Smooth muscle cell of the brain vasculature (primary cell): Measurements from ENCODE around the gene PRR16.

Source experiments
- DNase-seq: peaks from one replicate; pipeline ENCODE4 v3.0.0-alpha.2; 2012; ENCODE audit warnings: low read depth, low spot score

The PRR16 gene

DNA sequence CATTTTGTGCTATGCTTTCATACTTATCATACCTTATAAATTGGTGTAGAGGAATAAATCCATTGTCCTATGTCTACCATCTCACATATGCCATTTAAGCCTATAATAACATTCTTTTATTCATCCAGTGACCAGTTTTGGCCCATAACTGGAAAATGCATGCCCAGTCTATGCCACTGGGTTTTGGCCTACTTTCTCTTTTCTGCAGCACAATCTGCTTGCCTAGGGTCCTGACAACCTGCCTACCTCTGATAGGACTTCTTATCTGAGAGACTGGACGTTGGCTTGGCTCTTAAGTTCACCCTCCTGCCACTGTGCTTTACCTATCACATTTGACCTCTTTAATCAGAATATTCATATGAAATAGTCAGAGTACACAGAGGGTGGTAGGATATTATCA lies 103.0 kb downstream of the PRR16 start:
- DNase-seq = no peak

DNA sequence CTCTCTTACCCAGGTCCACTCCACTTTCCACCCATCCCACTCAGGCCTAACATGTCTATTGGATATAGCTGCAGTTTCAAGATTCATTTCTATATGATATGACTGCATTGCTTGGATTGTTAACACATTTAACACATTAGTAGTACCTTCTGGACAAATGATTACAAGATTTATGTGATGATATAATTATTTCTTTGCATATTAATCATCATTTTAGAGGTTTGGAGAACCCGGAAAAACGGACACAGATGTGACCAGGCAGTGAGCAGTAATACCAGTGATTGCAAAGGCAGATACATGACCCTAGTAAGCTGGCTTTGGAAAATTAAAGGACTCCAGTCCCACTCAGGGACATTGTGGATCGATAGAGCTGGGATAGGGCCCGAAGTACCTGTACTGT lies 103.8 kb downstream of the PRR16 start:
- no peak for DNase-seq

DNA sequence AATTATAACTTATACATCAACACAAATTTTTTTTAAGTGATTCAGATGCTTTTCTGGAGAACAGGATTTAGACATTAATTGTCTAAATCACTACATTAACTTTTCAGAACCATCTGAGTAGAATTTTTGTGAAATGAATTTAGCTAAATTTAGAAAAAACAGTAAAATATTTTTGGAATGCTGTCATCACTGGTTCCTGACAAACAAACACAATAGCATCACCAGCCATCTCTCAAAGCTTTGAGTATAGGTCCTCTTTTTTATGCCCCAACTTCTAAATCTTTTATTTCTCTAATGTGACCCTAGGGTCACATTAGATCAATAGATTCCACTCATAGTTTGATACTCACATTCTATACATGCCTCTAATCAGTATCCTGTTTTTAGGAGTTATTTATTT lies 104.6 kb downstream of the PRR16 start:
- no peak for DNase-seq

DNA sequence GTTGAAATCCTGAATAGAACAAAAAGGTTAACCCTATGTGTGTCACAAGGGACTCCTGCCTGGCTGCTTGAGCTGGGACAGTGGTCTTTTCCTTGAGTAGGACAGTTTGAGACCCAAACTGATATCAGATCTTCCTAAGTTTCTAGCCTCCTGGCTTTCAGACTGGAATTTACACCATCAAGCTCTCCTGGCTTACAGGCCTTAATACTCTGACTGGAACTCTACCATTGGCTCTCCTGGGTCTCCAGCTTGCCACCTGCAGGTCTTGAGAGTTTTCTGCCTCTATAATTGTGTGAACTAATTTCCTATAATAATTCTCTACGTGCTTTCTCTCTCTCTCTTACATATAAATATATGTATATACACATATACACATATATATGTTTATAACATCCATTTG lies 112.5 kb downstream of the PRR16 start:
- DNase-seq = no peak

DNA sequence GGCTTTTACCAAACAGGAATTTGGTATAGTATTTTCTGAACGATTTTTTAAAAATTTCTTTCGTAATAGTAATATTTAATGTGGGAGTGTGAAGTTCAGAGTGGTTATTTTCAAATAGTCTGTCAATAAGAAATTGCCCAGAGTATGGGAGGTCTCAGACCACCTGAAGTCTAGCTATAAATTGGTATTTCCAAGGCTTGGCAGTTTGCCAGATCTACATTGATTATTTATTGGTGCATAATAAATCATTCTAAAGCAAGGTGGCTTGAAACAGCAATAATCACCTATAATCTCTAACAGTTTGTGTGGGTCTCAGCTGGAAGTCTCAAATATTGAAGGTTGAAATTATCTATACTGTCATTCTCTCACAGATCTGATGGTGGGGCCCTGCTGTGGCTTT lies 118.5 kb downstream of the PRR16 start:
- DNase-seq = no peak

DNA sequence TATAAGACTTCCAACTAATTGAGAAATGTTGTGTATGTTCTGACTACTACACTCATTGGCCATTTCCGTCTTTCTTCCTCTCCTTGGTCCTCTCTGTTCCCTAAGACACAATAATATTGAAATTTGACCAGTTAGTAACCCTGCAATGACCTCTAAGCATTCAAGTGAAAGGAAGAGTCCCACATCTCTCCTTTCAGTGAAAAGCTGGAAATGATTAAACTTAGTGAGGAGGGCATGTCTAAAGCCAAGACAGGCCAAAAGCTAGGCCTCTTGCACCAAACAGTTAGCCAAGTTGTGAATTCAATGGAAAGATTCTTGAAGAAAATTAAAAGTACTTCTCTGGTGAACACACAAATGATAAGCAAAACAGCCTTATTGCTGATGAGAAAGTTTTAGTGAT lies 122.5 kb downstream of the PRR16 start:
- no peak for DNase-seq

DNA sequence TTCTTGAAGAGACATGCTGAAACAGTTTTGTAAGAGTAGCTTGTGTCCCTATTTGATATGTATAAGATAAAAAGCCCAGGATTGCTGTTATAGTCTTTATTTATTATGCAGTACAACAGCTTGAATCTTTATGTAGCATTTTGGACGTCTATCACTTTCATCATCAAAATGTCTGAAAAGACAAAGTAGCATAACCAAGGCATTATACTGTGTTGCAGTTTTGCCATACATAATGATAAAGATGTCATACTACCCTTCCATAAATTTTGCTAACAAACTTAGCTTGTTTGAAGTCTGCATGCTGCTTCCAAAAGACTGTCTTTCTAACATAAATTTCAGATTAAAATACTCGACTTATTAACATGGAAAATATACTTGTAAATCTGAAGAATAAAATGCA lies 127.8 kb downstream of the PRR16 start:
- DNase-seq = no peak

DNA sequence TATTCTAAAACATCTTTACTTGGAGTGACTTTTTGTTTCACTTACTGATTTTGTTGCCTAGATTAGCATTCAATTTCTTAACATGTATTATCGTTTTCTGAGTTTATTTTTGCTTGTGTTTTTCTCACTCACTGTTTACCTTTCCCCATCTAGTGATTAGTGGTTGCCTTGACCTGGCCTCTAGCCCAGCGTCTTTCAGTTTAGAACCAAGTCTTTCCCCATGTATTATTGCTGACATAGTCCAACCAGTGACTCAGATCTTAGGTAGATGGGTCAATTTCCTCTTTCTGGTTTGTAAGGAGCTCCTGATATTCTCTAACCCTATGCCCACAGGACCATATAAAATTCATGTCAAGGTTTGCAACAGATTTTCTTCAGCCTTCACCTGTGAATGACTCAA lies 135.5 kb downstream of the PRR16 start:
- DNase-seq = no peak

DNA sequence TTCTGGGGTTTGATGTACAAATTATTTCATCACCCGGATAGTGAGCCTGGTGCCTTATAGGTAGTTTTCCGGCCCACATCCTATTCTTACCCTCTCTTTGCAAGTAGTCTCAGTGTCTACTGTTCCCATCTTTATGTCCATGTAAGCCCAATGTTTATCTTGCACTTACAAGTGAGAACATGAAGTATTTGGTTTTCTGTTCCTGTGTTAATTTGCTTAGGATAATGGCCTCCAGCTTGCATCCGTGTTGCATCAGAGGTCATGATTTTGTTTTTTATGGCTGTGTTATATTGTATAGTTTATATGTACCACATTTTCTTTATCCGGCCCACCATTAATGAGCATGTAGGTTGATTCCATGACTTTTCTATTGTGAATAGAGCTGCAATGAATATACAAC lies 136.5 kb downstream of the PRR16 start:
- DNase-seq = no peak

DNA sequence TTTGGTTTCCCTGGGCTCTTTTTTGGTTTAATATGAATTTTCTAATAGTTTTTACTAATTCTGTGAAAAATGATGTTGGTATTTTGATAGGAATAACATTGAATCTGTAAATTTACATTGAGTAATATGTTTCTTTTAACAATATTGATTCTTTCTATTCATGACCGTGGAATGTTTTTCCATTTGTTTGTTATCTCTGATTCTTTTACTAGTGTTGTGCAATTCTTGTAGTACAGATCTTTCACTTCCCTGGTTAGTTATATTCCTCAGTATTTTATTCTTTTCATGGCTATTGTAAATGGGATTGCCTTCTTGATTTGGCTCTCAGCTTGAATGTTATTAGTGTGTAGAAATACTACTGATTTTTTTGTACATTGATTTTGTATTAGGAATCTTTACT lies 137.9 kb downstream of the PRR16 start:
- no peak for DNase-seq

DNA sequence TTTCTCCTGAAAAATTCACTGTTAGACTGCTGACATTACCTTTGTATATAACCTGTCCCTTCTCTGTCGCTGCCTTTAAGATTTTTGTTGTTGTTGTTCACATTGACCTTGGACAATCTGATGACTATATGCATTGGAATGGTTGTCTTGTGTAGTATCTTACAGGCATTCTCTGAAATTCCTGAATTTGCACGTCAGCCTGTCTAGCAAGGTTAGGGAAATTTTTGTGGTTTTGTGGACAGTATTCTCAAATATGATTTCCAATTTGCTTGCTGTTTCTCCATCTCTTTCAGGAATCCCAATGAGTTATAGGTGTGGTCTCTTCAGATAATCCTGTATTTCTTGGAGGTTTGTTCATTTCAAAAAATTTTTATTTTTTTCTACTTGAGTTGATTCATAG lies 140.8 kb downstream of the PRR16 start:
- no peak for DNase-seq

DNA sequence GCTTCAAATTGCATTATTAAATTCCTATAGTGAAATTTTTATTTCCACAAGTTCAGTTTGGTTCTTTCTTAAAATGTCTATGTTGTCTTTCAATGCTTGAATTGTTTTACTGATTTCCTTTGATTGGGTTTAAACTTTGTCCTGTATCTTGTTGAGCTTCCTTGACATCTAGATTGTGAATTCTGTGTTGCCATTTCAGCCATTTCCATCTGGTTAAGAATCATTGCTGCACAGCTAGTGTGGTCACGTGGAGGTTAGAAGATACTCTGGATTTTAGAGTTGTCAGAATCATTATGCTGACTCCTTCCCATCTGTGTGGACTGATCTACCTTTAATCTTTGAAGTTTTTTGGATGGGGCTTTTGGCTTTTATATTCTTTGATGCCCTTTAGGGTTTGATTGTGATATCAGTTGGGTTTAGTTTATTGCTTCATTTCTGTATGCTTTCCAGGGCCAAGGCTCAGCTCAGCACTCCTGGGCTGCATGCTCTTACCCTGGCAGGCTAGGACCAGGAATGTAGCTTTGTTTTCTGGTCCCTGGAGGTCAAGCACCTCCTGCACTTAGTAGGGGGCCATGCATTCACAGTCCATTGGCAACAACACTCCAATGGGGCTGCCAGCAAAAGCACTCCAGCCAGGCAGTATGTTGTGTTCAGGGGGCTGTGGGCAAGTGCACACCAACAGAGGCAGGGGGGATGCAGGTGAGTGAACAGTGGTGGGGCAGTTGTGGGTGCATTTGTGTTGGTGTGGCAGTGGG lies 141.4 kb downstream of the PRR16 start:
- no peak for DNase-seq

DNA sequence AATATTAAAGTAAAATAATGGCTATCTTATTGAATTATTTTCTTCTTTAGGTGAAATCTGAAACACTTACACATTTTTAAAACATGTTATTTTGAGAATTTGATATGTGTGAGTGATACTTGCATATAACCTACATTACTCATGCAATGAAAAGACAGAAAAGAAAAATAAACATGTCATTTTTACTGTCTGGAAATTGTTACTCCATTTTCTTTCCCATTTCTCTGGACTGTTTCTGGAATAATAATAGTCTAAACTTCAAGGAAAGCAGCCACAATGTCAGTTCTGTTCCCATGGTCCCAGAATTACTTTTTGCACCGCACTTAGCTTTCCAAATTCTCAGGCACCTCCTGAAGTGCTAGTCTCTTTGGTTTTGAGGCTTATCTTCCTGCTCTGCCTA lies 145.5 kb downstream of the PRR16 start:
- DNase-seq = no peak

DNA sequence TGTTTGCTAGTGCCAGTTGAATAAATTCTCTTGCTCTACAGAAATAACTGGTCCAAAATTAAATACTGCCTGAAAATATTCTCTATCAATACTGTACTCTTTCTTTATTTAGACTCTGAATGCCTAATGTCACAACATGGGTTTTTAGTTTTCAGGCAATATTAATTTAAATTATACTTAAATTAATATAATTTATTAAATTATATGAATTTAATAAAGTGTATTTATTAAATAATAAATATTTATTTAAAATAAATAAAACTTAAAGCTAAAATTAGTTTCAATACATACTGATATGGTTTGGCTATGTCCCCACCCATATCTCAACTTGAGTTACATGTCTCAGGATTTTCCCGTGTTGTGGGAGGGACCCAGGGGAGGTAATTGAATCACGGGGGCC lies 146.0 kb downstream of the PRR16 start:
- DNase-seq = no peak

DNA sequence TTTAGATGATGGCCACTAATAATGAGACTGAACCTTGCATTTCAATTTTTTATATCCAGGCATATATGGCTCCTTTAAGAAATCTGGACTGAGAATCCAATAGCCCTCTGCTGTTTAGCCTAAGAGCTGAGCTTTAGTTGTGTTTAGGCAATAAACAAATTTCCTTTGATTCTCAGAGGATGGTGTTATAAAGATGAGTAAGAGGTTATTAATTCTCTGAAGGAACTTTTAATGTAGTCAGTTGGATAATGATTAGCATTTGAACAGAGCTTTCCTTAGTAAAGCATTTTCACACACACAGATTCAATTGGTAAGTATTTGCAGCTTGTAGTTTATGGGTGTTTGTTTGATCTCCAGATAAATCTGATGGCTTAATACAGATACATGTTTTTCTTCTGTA lies 149.6 kb downstream of the PRR16 start:
- DNase-seq = no peak

DNA sequence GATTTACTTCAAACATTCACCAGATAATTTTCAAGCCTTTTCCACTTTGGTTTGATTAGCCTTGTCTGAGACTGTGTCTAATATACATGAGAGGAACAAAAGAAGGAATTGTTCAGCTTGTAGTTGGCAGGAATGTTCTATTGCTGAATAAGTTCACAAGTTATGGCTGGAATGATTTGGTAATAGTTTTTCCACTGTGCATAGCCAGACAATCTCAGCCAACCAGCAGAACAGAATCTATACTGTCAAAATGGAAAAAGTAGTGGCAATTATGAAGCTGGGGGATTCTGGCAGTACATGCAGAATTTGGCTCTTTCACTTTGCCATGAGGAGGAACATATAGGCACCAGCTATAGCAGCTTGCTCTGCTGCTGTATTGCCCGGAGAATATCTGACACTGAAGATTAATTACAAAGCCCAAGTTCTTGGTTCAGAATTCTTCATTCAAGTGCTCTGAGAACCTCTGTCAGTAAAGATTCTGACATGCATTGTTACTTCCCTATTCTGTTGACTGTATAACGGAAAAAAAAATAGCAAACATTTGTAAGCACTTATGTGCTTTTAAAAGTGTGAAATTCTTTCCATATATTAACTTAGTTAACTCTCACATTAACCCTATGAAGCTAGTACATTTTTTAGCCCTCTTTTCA lies 150.6 kb downstream of the PRR16 start:
- no peak for DNase-seq

DNA sequence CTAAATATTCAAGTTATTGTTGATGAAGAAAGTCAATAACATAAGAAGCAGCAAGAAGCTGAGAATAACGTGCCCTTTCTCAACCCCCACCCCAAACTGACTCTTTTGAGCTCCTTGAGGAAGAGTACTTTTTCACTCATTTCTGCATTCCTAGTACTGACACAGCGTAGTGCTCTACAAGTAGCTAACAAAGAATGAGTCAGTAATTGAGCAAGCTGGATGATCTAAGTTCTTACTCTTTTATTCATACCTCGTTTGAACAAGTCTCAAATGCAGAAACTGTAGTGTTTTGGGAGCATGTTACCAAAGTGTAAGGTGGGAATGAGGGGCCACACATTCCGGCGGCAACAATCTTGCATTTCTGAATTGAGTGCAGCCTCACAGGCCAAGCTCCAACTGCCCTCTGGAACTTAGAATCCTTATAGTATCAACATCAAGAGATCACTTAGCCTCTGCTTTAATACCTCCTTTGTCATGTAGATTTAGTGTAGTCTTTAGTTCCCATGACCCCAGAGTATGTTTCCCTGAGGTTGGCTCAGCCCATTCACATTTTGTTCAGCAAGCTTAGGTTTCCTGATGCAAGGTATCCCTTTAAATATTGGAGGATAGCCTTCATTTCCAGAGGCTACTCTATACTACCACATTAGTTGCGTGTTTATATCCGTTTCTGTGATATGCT lies 152.0 kb downstream of the PRR16 start:
- no peak for DNase-seq

DNA sequence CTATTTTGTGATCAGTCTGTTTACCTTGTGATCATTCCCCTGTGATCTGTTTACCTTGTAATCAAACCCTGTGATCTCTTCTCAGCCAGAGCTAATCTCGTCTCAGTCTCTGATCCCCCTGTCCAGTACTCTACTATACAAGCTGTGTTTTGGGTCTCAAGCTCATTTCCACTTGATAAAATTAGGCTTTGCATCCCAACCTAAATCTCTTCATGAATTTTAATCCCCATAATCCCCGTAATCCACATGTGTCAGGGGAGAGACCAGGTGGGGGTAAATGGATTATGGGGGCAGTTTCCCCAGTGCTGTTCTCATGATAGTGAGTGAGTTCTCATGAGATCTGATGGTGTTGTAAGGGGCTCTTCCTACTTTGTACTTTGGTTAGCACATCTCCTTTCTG lies 157.2 kb downstream of the PRR16 start:
- DNase-seq = no peak

DNA sequence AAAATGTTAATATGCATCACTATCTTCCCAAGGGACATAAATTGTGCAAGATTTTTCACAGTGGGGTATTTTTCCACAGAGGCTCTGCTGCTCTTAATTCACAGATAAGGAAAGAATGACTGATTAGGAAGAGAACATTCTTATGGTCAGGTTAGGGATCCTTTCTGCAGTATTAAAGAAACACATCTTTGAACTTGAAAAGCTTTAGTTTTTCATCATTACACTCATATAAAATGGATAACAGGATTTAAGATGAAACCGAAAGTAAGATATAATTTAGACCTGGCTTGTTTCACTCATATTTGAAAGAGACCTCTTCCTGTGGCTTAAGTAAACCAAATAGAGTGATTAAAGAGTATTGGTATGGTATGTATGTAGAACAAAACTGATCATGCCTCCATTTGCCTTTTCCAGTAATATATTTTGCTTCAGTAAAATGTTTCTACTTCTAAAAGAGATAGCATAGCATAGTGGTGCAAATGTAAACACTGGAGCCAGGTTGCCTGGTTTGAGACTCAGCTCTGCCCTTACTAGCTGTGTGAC lies 160.0 kb downstream of the PRR16 start:
- no peak for DNase-seq

DNA sequence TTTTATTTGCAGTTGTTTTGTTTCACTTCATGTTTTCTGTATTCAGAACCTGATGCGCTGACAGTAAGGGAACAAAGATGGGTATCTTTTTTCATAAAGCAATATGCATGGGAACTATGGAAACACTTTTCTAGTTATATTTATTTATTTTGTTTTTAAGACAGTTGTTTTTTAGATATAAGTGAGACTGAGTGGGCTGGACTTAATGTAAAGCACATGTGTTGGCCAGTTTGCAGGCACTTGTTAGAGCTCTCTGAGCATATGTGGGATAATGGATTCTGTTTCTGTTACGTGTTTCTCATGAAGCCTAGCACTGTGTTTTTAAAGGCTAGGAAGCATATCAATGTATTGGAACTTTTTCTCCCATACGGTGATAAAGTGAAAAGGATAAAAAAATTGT lies 164.1 kb downstream of the PRR16 start:
- no peak for DNase-seq

DNA sequence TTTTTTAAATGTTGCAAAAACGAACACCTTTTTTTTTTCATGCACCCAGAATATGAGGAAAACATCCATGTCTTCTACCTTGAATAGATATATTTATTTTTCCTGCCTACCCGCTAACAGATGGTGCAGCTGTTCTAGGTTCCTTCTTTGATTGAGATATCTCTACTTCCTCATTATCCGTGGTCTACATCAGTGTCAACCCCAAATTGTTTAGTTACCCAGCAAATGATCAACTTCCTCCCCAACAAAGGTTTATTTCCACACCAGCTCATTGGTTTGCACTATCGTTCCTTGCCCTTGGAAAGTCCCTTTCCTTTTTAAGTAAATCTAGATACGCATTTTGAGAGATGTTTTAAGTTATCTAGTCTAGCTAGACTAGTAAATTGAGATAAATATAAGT lies 166.4 kb downstream of the PRR16 start:
- no peak for DNase-seq

DNA sequence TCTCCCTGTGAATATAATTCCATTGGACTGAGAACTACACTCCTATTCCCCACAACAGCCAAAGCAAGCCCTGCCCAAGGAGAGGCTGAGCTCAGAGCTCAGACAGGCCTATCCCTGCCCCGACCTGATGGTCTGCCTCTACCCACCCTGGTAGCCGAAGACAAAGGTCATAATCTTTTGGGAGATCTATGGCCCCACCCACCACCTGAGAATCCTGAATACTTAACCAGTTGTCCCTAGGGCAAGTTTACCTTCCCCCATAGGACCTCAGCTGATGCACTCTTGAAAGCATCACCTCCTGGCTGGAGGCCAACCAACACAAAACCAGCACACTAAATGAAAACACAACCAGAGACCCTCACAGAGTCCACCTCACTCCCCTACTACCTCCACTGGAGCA lies 167.5 kb downstream of the PRR16 start:
- no peak for DNase-seq

DNA sequence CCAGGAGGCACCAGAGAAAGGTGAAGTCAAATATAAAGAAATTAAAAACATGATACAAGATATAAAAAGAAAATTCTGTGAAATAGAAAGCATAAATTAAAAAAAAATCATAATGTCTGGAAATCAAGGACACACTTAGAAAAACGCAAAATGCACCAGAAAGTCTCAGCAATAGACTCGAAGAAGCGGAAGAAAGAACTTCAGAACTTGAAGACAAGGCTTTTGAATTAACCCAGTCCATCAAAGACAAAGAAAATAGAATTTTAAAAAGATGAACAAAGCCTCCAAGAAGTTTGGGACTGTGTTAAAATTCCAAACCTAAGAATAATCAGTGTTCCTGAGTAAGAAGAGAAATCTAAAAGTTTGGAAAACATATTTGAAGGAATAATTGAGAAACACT lies 168.3 kb downstream of the PRR16 start:
- no peak for DNase-seq
